Measurements from ENCODE around the gene HIPK2.
A peak's percentile ranks its signal among the peaks of the same experiment; 100 is the strongest.

Gene HIPK2

DNA sequence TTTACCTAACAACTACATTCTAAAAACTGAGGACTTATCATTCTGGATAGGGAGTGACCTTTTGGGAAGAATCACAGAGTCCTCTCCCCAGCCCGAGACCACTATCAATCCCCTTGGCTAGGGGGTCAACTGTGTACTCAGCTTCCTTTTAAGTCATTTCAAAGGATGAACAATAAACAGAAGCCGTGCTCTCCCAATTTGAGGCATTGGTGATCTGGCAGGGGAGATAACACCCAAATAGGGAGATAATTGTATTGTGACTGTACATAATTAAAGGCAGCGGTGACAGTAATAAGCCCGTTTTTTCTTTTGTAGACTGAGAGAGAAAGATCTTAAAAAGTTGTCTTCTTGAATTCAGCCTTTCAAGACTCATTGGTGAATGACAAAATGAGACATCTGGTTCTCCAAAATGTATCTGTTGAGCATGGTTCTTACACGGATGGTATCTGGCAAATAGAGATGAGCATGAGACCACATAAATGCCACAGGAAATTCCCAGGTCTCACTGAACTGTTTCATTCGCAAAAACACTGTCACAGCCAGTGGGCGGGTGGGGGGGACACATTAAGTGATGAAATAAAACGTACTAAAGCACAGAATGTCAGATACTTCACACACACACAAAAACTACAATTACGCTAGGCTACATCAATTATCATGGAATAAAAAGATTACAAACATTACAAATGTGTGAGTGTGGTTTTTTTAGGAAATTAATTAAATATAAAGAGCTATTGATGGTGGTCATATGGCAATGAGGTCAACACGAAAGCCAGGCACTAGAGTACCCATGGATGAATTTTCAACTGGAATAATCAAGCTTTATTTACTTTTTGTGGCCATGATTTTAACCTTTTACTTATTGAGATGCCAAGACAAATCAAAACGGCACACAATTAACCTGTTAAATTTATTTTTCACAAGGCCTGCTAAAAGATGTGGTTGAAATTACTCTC, 108.4 kb downstream of the HIPK2 start:
- DNase-seq: no peak

DNA sequence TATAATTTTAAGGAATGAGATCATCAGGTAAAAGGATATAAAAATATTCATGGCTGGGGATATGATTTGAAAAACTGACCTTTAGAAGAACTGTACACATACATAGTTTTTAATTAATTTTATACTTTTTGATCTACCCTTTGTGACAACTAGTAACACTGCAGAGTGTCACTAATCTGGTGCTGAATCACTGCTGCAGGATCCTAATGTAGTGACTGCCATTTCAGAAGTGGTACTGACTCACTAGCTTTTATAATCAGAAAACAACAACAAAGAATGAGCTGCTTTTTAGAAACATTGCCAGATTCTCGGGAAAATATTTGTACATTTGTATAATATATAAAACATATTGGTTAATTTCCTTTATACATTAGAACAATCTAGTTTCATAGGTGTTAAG, 110.4 kb downstream of the HIPK2 start:
- DNase-seq: no peak

DNA sequence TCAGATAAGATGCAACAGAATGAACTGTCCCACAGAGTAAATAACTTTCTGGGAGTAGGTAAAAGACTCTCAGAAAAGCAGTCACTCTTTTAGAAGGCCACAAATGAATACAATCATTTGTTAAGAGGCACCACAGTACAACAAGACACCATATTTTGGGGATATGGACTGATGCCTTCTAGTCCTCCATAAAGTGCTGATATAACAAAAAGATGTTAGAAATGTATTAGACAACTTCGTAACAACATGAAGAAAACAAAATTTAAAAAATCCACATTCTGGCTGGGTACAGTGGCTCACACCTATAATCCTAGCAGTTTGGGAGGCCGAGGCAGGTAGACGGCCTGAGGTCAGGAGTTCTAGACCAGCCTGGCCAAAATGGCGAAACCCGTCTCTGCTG, 111.3 kb downstream of the HIPK2 start:
- DNase-seq: no peak

GRCh38 chr7:139664434-139664833, 113.4 kb downstream of the HIPK2 start:
- no peak for DNase-seq

DNA sequence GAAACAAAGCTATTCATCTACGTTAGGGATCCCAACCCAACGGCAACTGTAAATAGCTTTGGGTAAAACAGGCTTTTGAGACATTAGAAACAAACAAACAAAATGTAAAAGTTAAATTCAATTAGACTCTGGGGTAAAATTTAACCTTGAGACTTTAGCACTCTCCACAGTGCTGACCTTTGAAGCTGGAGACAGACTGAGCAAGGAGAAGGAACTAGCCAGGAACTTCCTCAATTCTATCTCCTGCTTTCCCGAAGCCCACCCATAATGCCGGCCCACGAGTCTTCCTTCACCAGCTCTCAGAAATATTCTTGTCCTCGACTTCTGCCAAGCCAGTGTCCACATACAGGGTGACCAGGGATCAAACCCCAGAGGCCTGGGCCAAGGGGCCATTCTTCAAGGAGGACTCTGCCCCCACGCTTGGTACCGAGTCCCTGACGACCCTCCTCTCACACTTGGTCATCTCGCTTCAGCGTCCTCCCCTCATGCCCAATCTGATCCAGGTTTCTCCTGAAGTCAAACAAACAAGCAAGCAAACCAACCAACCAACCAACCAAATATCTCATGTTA, 114.1 kb downstream of the HIPK2 start:
- DNase-seq: no peak

GRCh38 chr7:139661903-139662302, 115.9 kb downstream of the HIPK2 start:
- no peak for DNase-seq

DNA sequence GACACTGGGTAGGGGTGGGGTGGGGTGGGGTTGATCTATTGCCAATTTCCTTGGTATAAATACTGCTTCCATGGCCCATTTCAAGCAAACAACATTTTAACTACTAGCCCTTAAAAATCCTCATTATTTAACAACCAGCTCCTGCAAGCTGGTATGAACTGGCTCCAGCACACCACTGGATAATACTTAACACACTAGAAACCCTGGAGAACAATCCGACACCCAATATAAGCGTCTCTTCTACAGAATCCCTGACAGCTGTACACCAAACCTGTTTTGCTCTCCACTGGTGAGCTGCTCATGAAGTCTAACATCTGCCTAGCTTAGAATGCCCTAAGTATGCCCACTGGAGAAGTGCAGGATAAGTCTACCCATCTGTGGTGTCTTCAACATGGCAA, 116.8 kb downstream of the HIPK2 start:
- no peak for DNase-seq

DNA sequence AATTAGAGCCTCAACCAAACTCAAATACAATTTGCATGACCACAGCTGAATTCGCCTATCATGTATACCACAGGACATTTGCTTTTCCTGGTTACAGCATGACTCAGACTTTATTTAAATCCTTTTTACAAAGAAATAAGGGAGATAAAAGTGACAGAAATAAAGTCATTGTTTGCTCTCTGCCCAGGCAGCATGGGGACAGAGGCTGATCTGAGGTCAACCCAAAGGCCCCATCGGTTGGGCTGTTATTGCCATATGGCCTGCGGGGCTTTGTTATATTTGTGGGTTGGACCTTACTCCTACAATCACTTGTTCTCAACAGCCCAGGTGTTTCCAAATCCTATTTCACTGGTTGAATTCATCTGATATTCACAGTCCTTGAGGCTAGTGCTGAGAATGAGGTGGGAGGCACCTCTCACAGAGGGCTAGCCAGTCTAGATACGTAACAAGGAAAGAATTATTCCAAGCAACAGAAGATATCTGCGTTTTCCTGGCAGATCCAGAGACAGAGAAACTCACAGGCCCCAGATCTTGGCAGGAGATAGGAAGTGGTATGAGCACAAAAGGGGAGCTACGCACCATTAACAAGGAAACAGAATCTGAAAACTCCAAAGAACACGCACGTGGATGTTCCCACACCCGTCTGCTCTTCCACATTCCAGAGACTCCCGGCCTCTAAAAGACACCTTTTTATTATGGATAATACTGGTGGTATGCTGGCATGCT, 117.3 kb downstream of the HIPK2 start:
- DNase-seq: no peak

DNA sequence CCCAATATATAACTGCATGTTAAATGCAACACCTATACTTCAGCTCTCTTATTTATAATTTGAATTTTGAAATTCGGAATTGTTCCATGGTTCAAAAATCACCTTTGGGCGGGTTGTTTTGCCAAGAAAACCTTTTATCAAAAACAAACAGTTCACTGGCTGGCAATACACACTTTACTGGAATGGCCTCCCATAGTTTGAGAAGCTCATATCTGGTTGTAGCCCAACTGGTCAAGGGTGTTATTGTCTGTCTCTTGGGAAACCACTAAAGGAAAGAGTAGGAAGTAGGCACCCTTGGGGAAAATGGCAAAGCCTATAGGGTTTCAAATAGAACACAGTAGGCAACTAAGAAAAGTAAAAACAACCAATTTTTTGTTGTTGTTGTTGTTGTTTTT, 117.9 kb downstream of the HIPK2 start:
- no peak for DNase-seq

GRCh38 chr7:139658908-139659675, 118.7 kb downstream of the HIPK2 start:
- no peak for DNase-seq

GRCh38 chr7:139658296-139658695, 119.5 kb downstream of the HIPK2 start:
- no peak for DNase-seq

GRCh38 chr7:139657725-139658124, 120.1 kb downstream of the HIPK2 start:
- no peak for DNase-seq

- no peak for DNase-seq
Measured at GRCh38 chr7:139656387-139656786, 121.4 kb downstream of the HIPK2 start.

- DNase-seq: no peak
Measured at GRCh38 chr7:139655305-139655704, 122.5 kb downstream of the HIPK2 start.

DNA sequence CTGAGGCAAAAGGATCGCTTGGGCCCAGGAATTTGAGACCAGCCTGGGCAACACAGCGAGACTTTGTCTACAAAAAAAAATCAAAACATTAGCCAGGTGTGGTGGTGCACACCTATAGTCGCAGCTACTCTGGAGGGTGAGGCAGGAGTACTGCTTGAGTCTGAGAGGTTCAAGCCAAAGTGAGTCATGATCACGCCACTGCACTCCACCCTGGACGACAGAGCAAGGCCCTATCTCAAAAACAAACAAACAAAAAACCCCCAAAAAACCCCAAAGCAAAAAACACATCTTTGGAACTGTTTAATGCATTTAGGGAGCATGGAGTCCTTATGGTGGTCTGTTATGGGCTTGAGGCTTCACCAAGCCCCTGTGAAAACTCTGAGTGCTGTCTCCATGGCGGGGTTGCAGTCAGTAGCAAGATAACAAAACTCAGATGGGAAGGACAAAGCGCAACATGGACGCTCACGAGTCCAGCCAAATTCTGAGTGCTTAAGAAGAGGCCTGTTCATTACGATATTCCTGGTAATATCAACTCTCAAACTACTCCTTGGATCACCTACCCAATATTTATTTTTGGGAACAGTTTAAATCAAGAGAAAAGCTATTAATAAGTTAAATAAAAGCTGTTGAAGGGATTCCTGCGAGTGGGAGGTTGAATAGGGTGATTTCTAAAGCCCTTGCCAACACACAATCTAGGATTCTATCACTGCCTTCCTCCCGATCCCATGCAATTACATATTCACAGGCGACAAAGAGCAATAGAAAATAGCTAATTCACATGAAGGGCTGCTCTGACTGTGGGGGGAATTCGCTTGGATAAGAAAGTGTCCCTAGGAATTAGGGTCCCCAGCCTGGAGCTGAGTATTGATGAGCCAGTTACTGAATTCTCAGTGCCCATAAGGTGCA, 123.3 kb downstream of the HIPK2 start:
- no peak for DNase-seq

- no peak for DNase-seq
Measured at GRCh38 chr7:139651914-139652313, 125.9 kb downstream of the HIPK2 start.

DNA sequence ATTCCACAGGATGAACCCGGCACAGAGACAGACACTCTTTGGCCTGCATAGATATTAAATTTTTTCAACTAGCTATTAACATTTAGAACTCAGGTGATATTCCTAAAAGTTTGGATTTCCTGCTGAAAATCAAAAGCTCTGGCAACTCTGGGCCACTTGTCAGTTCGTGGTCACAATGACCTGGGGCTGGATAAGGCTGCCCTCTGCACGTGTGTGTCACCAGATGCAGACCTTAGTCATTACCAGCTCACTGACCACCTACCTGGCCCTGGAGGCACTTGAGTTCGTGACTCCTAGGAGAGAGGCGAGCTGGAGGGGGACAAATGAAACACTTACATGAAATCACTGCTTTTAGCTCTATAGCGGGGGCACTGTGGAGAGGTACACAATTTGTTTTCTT, 126.5 kb downstream of the HIPK2 start:
- DNase-seq: no peak

- no peak for DNase-seq
Measured at GRCh38 chr7:139650429-139651100, 127.2 kb downstream of the HIPK2 start.

DNA sequence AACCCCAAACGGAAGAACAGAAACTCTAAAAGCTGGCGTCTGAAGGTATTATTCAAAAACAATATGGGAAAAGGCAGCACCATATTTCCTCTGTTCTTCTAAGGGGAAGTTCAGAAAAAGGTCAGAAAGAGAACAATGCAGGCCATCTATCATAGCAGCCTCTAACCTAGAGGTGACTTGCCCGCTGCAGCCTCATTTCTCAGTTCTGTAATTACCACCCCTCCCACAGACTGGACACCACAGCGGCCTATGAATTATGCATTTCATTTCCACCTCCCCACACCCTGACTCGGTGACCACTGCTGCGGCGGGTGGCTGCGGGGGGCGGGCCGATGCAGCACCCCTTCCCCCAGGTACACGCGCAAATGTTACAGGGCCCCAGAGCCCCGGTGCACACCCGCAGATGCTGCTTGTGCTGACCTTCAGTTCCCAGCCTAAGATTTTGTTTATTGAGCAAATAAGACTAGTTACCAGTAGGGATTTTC, 128.8 kb downstream of the HIPK2 start:
- DNase-seq: peak; percentile 47

DNA sequence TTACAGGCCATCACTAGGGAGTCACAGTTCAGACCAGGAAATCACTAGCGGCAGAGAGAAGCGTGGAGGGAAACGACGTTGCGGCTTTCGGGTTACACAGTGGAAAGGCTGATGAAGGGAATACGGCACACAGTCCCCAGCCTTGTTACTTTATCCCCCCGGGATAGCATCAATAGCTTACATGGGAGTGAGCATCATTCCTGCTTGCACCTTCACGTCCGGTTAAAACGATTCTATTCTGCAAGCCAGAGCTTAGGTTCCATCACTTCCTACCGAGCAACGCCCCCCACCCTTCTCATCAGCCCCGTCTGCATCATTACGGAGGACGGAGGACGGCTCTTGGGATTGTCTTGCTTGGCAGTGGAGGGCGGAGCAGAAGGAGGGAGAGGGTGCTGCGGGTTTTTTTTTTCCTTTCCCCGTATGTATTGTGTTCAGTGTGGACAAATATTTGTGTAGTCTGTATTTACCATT, 129.4 kb downstream of the HIPK2 start:
- DNase-seq: no peak

- DNase-seq: no peak
Measured at GRCh38 chr7:139647814-139648390, 129.9 kb downstream of the HIPK2 start.
